A549 (cell line): ENCODE data around the gene KLHDC7B. TPM values are rescaled to one million over a fixed set of nuclear protein-coding genes. Genes with fewer than 3 reads are reported as not detected.

Experiments
- ATAC-seq, 2 experiments: fragments of 200-7000 bp in 1 of 2; fragments of >200 bp in 1 of 2; cut with Nextera tagmentation in 1 of 2; cut with Tn5 transposase in 1 of 2; 3 replicates each; pipeline versions ENCODE4 v1.8.0 to v1.9.1; 2018 to 2020; ENCODE audit warnings: mild to moderate bottlenecking in 1 of 2, moderate library complexity in 1 of 2
- CTCF ChIA-PET: fragments of 300-600 bp; sonication (Branson Sonifier 250); formaldehyde crosslinking; extraction: SDS; loops from one replicate; lab custom pipeline; 2021; ENCODE audit warnings: antibody characterized with exemption, inconsistent platforms; lab: Yijun Ruan, JAX
- POLR2A ChIA-PET: fragments of 350-600 bp; formaldehyde crosslinking; extraction: SDS; loops from one replicate; lab custom pipeline; 2021; ENCODE audit warnings: antibody characterized with exemption, inconsistent platforms; lab: Yijun Ruan, JAX
- DNase-seq, 2 experiments: peaks; one replicate each; pipeline versions ENCODE4 v3.0.0 to v3.0.0-alpha.2; 2011 to 2016; ENCODE audit warnings: low read depth in 1 of 2, low spot score in 1 of 2
- FAIRE-seq: peaks from 2 replicates; lab custom pipeline; 2011; peaks lifted over from hg19 to GRCh38; lab: Jason Lieb, UNC
- H3K27ac ChIP-seq, 2 experiments: fragments of >200 bp; sonication (Bioruptor Twin); formaldehyde crosslinking; 3 replicates each; pipeline ENCODE4 v1.5.1; 2016 to 2017
- H3K4me1 ChIP-seq: fragments of >200 bp; sonication (Bioruptor Twin); formaldehyde crosslinking; 3 replicates; pipeline ENCODE4 v1.6.1; 2016
- H3K4me2 ChIP-seq: fragments of >200 bp; sonication (Bioruptor Twin); formaldehyde crosslinking; 3 replicates; pipeline ENCODE4 v1.6.1; 2016
- H3K4me3 ChIP-seq: fragments of >200 bp; sonication (Bioruptor Twin); formaldehyde crosslinking; 3 replicates; pipeline ENCODE4 v1.5.1; 2016
- H3K9me3 ChIP-seq: fragments of >200 bp; sonication (Bioruptor Twin); formaldehyde crosslinking; 3 replicates; pipeline ENCODE4 v1.6.1; 2016
- BCL3 ChIP-seq: fragments of >200 bp; sonication (Bioruptor Twin); formaldehyde crosslinking; IDR thresholded peaks from 3 replicates; pipeline ENCODE4 v1.6.1; 2016
- CBX8 ChIP-seq: fragments of 200-600 bp; sonication (generic); IDR thresholded peaks from 2 replicates; pipeline ENCODE4 v1.6.1; 2016
- CTCF ChIP-seq: fragments of >200 bp; sonication (Bioruptor Twin); formaldehyde crosslinking; IDR thresholded peaks from 3 replicates; pipeline ENCODE4 v1.5.1; 2016
- ESRRA ChIP-seq: fragments of 150-350 bp; IDR thresholded peaks from 2 replicates; pipeline ENCODE4 v1.6.1; 2014; ENCODE audit warnings: mild to moderate bottlenecking, low read length, borderline replicate concordance
- FOSL2 ChIP-seq, 2 experiments: fragments of 450-650 bp in 1 of 2; fragments of >200 bp in 1 of 2; sonication (Bioruptor Twin) in 1 of 2; formaldehyde crosslinking; IDR thresholded peaks; 2 replicates each; pipeline versions ENCODE4 v1.5.0 to v1.6.1; 2016 to 2020; ENCODE audit warnings: mild to moderate bottlenecking in 1 of 2, moderate library complexity in 1 of 2
- FOXS1 ChIP-seq: fragments of 250-450 bp; sonication (Bioruptor Pico); IDR thresholded peaks from 2 replicates; pipeline ENCODE4 v1.5.0; 2020; ENCODE audit warnings: mild to moderate bottlenecking, moderate library complexity
- HOXA7 ChIP-seq: fragments of 250-450 bp; sonication (Bioruptor Pico); IDR thresholded peaks from 2 replicates; pipeline ENCODE4 v1.5.0; 2020; ENCODE audit warnings: mild to moderate bottlenecking, moderate library complexity
- MAFK ChIP-seq: fragments of 450-650 bp; IDR thresholded peaks from 2 replicates; pipeline ENCODE4 v1.6.1; 2014; ENCODE audit not compliant: partially characterized antibody
- MAX ChIP-seq: IDR thresholded peaks from 2 replicates; pipeline ENCODE4 v1.6.1; 2012
- NFE2L2 ChIP-seq: fragments of 150-350 bp; conservative IDR thresholded peaks from 2 replicates; pipeline ENCODE4 v1.6.1; 2014; ENCODE audit warnings: low read length
- RARB ChIP-seq: fragments of 250-450 bp; sonication (Bioruptor Pico); IDR thresholded peaks from 2 replicates; pipeline ENCODE4 v1.8.0; 2021; ENCODE audit warnings: mild to moderate bottlenecking, moderate library complexity
- RNF2 ChIP-seq: fragments of 200-600 bp; sonication (generic); IDR thresholded peaks from 2 replicates; pipeline ENCODE4 v1.6.1; 2016; ENCODE audit warnings: low read depth, mild to moderate bottlenecking, antibody characterized with exemption, moderate library complexity, borderline replicate concordance
- SREBF2 ChIP-seq: fragments of 450-650 bp; IDR thresholded peaks from 2 replicates; pipeline ENCODE4 v1.6.1; 2014; ENCODE audit warnings: mild to moderate bottlenecking, moderate library complexity
- ZC3H11A ChIP-seq: fragments of 450-650 bp; IDR thresholded peaks from 2 replicates; pipeline ENCODE4 v1.6.1; 2014; ENCODE audit warnings: antibody characterized with exemption, mild to moderate bottlenecking
- ZNF302 ChIP-seq: fragments of 250-450 bp; sonication (Bioruptor Pico); IDR thresholded peaks from 2 replicates; pipeline ENCODE4 v1.9.0; 2021; ENCODE audit warnings: inconsistent platforms, mild to moderate bottlenecking, moderate library complexity
- WGBS: methylation state at CpG from one replicate; pipeline ENCODE4 v1.1.6; 2017; ENCODE audit errors: missing lambda C conversion rate; 5-methylcytosine and 5-hydroxymethylcytosine counted together
- polyA plus RNA-seq, 4 experiments: library from polyadenylated mRNA; depleted of rRNA in 3 of 4; stranded (reverse); fragments of >200 nt; fragmentation: RNase III in 1 of 4; extraction: RNeasy Plus Mini Kit Qiagen cat#74134 plus additional on column Dnase treatment in 1 of 4; gene quantifications; 2 replicates in 3 of 4; 3 replicates in 1 of 4; pipeline ENCODE4 v1.2.3, GENCODE V29; 2011 to 2017
- TF ChIP-seq, protein P1 (sequence below): fragments of 150-350 bp; IDR thresholded peaks from 2 replicates; pipeline ENCODE4 v1.6.1; 2014; ENCODE audit warnings: low read depth, mild to moderate bottlenecking, low read length
- TF ChIP-seq, protein P2 (sequence below): IDR thresholded peaks from 2 replicates; pipeline ENCODE4 v1.6.1; 2012; ENCODE audit warnings: low read depth, borderline replicate concordance
- TF ChIP-seq, protein P3 (sequence below): fragments of 250-450 bp; sonication (Bioruptor Pico); IDR thresholded peaks from 2 replicates; pipeline ENCODE4 v1.5.0; 2021; ENCODE audit warnings: mild to moderate bottlenecking, moderate library complexity, borderline replicate concordance
- TF ChIP-seq, protein P4 (sequence below): fragments of >200 bp; sonication (Bioruptor Twin); formaldehyde crosslinking; IDR thresholded peaks from 2 replicates; pipeline ENCODE4 v1.6.1; 2016

KLHDC7B gene
- polyA plus RNA-seq, 2 of the 4 experiments (the other 2 are of a cell fraction) = 0.09 TPM; not detected in 1

DNA sequence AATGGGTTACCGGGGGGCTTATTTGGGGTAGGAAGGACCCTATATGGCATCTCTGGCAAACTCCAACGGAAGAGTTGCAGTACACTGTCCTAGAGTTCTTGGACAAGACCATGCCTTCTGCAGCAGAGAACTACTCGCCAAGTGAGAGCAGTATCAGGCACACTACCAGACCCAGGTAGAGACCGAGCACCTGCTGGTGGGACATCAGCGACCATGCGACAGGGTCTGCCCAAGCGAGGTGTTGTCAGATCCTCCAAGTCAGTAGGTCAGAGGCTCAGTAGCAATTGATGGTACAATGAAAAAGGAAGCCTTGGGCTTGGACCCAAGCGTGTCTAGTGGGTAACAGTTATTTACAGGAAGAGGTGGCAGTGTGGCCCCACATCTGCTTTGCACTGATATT lies 40.1 kb downstream of the KLHDC7B start (continued):
- TF ChIP-seq ZNF302 (CRISPR knock-in tag) (no peak), RNF2 (no peak), HOXA7 (CRISPR knock-in tag) (no peak), SREBF2 (no peak), MAX (no peak), NFE2L2 (no peak), RARB (CRISPR knock-in tag) (no peak), ZC3H11A (no peak), MAFK (no peak), FOXS1 (CRISPR knock-in tag) (no peak)
- TF ChIP-seq, protein P1, sequence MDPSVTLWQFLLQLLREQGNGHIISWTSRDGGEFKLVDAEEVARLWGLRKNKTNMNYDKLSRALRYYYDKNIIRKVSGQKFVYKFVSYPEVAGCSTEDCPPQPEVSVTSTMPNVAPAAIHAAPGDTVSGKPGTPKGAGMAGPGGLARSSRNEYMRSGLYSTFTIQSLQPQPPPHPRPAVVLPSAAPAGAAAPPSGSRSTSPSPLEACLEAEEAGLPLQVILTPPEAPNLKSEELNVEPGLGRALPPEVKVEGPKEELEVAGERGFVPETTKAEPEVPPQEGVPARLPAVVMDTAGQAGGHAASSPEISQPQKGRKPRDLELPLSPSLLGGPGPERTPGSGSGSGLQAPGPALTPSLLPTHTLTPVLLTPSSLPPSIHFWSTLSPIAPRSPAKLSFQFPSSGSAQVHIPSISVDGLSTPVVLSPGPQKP = no peak
- TF ChIP-seq, protein P2, sequence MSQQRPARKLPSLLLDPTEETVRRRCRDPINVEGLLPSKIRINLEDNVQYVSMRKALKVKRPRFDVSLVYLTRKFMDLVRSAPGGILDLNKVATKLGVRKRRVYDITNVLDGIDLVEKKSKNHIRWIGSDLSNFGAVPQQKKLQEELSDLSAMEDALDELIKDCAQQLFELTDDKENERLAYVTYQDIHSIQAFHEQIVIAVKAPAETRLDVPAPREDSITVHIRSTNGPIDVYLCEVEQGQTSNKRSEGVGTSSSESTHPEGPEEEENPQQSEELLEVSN = no peak

DNA sequence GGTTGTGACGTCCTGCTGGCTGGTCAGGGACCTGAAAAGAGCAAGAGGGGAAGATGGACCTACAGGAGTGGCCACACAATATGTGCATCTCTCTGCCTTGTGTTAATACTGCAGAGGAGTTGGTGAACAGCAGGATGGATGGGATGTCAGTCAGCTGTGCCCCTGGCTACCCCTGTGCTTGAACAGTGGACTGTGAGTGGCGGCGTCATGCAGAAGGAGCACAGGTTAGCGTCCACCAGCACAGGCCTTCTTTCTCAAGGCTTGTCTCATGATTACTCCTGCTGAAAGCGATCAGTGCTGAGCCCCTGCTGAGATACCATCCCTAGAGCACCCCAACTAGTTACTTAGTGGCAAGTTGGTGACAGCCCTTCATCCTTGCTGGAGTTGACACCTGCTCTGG lies 40.7 kb downstream of the KLHDC7B start:
- Histone ChIP-seq H3K4me2 (no peak overlapping the region), H3K9me3 (no peaks in the 10 kb centered on the region), H3K4me1 (peaks cover 8% of the 10 kb centered on the region; the same call in 1 of the 3 replicates), H3K27ac (no peak overlapping the region)
- WGBS = 77% methylated on average over 4 of the region's 5 CpGs
- CTCF ChIA-PET = interaction anchor here (0.6 to 1.4 kb wide), 3 partner anchors 12 to 61 kb away, joined by 4 to 5 read pairs (median 4); partner anchors contain the start of gene SCO2
- POLR2A ChIA-PET = no interaction called here
- no peak for FAIRE-seq
- ATAC-seq = no peak
- TF ChIP-seq ESRRA = no peak
- no peak for TF ChIP-seq CTCF
- TF ChIP-seq, protein P3, sequence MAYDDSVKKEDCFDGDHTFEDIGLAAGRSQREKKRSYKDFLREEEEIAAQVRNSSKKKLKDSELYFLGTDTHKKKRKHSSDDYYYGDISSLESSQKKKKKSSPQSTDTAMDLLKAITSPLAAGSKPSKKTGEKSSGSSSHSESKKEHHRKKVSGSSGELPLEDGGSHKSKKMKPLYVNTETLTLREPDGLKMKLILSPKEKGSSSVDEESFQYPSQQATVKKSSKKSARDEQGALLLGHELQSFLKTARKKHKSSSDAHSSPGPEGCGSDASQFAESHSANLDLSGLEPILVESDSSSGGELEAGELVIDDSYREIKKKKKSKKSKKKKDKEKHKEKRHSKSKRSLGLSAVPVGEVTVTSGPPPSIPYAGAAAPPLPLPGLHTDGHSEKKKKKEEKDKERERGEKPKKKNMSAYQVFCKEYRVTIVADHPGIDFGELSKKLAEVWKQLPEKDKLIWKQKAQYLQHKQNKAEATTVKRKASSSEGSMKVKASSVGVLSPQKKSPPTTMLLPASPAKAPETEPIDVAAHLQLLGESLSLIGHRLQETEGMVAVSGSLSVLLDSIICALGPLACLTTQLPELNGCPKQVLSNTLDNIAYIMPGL (CRISPR knock-in tag) = no peak
- TF ChIP-seq FOSL2 (IDR thresholded peaks at IDR 0.05) = no peak
- no peak for TF ChIP-seq FOSL2 (CRISPR knock-in tag; IDR thresholded peaks at IDR 0.05)
- TF ChIP-seq, protein P4, sequence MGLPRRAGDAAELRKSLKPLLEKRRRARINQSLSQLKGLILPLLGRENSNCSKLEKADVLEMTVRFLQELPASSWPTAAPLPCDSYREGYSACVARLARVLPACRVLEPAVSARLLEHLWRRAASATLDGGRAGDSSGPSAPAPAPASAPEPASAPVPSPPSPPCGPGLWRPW = no peak
- TF ChIP-seq CBX8 = no peak
- TF ChIP-seq, all 56 proteins: peak for 0
- no peak overlapping the region for H3K4me3 ChIP-seq
- no peak for DNase-seq

DNA sequence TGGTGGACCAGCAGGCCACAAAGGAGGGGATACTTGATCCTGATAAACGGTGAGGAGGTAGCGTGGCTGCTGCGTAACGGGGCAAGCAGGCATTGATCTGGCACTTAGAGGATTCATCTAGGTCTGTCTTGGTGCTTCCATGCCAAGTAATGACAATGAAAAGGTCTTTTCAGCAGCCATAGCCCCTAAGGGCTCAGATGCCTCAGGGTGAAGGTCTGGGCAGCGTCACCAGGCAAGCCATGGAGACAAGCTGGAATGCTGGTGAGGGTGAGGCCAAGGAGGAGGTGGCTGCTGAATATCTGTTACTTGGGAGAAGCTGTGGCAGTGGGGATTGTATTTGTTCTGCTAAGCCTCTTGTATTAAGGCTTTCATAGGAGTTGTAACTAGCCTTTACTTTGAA lies 41.7 kb downstream of the KLHDC7B start:
- TF ChIP-seq RNF2 (no peak), ZC3H11A (no peak), BCL3 (no peak), MAX (no peak), SREBF2 (no peak)
- no peak overlapping the region for H3K4me3 ChIP-seq
- ATAC-seq = no peak
- no peak overlapping the region for H3K4me2 ChIP-seq
- ChIA-PET CTCF (interaction anchor here (1.2 to 1.4 kb wide), 3 partner anchors 13 to 62 kb away, joined by 4 to 5 read pairs (median 4); partner anchors contain the start of genes SCO2 and SYCE3), POLR2A (interaction anchor here (0.6 kb wide), 1 partner anchor 60 kb away, joined by 4 read pairs; no protein-coding TSS in a partner anchor)
- peaks cover 5% of the 10 kb centered on the region; the same call in 1 of the 3 replicates for H3K4me1 ChIP-seq
- H3K27ac ChIP-seq = no peak overlapping the region
- WGBS = 91% methylated on average over 5 of the region's 5 CpGs
- no peak for FAIRE-seq
- H3K9me3 ChIP-seq = no peaks in the 10 kb centered on the region
- no peak for DNase-seq
